ENCODE measurements around the gene PCP2.

The PCP2 gene

GRCh38 chr19:7620442-7621412, 12.8 kb downstream of the PCP2 start:
- DNase-seq (ENCODE audit: insufficient read length, low spot score) = no peak
- FAIRE-seq = no peak

GRCh38 chr19:7619671-7620441, 13.7 kb downstream of the PCP2 start:
- DNase-seq (ENCODE audit: insufficient read length, low spot score) (no peak), FAIRE-seq (no peak)

- no peak for DNase-seq (ENCODE audit: insufficient read length, low spot score)
- FAIRE-seq = no peak
Observed at GRCh38 chr19:7618771-7619510, 14.6 kb downstream of the PCP2 start.

- FAIRE-seq (no peak), DNase-seq (ENCODE audit: insufficient read length, low spot score) (no peak)
Observed at GRCh38 chr19:7618348-7618747, 15.2 kb downstream of the PCP2 start.

GRCh38 chr19:7617735-7618134, 15.8 kb downstream of the PCP2 start:
- DNase-seq (ENCODE audit: insufficient read length, low spot score) = no peak

GRCh38 chr19:7617172-7617571, 16.3 kb downstream of the PCP2 start:
- DNase-seq (ENCODE audit: insufficient read length, low spot score) (no peak), FAIRE-seq (no peak)

More at GRCh38 chr19:7617735-7618134, 15.8 kb downstream of the PCP2 start:
- no peak for FAIRE-seq

GRCh38 chr19:7614859-7615741, 18.4 kb downstream of the PCP2 start:
- DNase-seq (ENCODE audit: insufficient read length, low spot score) = no peak
- FAIRE-seq = no peak

- no peak for DNase-seq (ENCODE audit: insufficient read length, low spot score)
- FAIRE-seq = no peak
Observed at GRCh38 chr19:7612282-7613274, 20.9 kb downstream of the PCP2 start.

GRCh38 chr19:7611541-7612279, 21.8 kb downstream of the PCP2 start:
- DNase-seq (ENCODE audit: insufficient read length, low spot score) (no peak), FAIRE-seq (no peak)

GRCh38 chr19:7610491-7611240, 22.9 kb downstream of the PCP2 start:
- DNase-seq (ENCODE audit: insufficient read length, low spot score) (no peak), FAIRE-seq (no peak)

GRCh38 chr19:7607874-7608560, 25.5 kb downstream of the PCP2 start:
- DNase-seq (ENCODE audit: insufficient read length, low spot score) (no peak), FAIRE-seq (no peak)

GRCh38 chr19:7607212-7607873, 26.2 kb downstream of the PCP2 start:
- DNase-seq (ENCODE audit: insufficient read length, low spot score) = no peak

GRCh38 chr19:7606289-7606688, 27.2 kb downstream of the PCP2 start:
- FAIRE-seq (no peak), DNase-seq (ENCODE audit: insufficient read length, low spot score) (no peak)

More at GRCh38 chr19:7607212-7607873, 26.2 kb downstream of the PCP2 start:
- no peak for FAIRE-seq

- FAIRE-seq = no peak
- DNase-seq (ENCODE audit: insufficient read length, low spot score) = no peak
Observed at GRCh38 chr19:7605490-7606222, 27.9 kb downstream of the PCP2 start.

- FAIRE-seq = no peak
- no peak for DNase-seq (ENCODE audit: insufficient read length, low spot score)
Observed at GRCh38 chr19:7603919-7604318, 29.6 kb downstream of the PCP2 start.
